Bronchial epithelial cell (primary cell): Measurements from ENCODE around the gene YIPF2. TPM values are rescaled to one million over a fixed set of nuclear protein-coding genes. Genes with fewer than 3 reads are reported as not detected.

Experiments used
- DNase-seq: peaks from one replicate; pipeline ENCODE4 v3.0.0-alpha.2; 2010; ENCODE audit warnings: low read depth
- FAIRE-seq: peaks from 2 replicates; lab custom pipeline; 2011; peaks lifted over from hg19 to GRCh38; lab: Jason Lieb, UNC
- H3K27me3 ChIP-seq: 2 replicates; pipeline ENCODE4 v1.5.1; 2011; ENCODE audit warnings: low read length; ENCODE audit not compliant: control insufficient read depth, insufficient read depth
- H3K36me3 ChIP-seq: 2 replicates; pipeline ENCODE4 v1.5.1; 2011; ENCODE audit warnings: low read length; ENCODE audit not compliant: control insufficient read depth, insufficient read depth
- H3K4me3 ChIP-seq: 2 replicates; pipeline ENCODE4 v1.5.1; 2011; ENCODE audit warnings: mild to moderate bottlenecking, low read depth, low read length, control low read depth
- total RNA-seq: library from RNA; depleted of rRNA; stranded (reverse); fragments of >200 nt; gene quantifications from 2 replicates; pipeline ENCODE4 v1.2.1, GENCODE V29; 2014
- TF ChIP-seq, protein P1 (sequence below): IDR thresholded peaks from 2 replicates; pipeline ENCODE4 v1.5.1; 2011; ENCODE audit warnings: mild to moderate bottlenecking, moderate library complexity, low read length, control low read depth, inconsistent platforms; ENCODE audit not compliant: insufficient read depth, severe bottlenecking

Gene YIPF2
- total RNA-seq, 1 donor from 2014 or later, result 144 TPM

- Histone ChIP-seq H3K36me3 (no peaks in the 10 kb centered on the region), H3K27me3 (no peaks in the 10 kb centered on the region), H3K4me3 (no peak overlapping the region)
- no peak for FAIRE-seq
- TF ChIP-seq, protein P1, sequence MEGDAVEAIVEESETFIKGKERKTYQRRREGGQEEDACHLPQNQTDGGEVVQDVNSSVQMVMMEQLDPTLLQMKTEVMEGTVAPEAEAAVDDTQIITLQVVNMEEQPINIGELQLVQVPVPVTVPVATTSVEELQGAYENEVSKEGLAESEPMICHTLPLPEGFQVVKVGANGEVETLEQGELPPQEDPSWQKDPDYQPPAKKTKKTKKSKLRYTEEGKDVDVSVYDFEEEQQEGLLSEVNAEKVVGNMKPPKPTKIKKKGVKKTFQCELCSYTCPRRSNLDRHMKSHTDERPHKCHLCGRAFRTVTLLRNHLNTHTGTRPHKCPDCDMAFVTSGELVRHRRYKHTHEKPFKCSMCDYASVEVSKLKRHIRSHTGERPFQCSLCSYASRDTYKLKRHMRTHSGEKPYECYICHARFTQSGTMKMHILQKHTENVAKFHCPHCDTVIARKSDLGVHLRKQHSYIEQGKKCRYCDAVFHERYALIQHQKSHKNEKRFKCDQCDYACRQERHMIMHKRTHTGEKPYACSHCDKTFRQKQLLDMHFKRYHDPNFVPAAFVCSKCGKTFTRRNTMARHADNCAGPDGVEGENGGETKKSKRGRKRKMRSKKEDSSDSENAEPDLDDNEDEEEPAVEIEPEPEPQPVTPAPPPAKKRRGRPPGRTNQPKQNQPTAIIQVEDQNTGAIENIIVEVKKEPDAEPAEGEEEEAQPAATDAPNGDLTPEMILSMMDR, result no peak
- DNase-seq, result no peak
Measured at GRCh38 chr19:10888421-10888866, 40.0 kb downstream of the YIPF2 start.

DNA sequence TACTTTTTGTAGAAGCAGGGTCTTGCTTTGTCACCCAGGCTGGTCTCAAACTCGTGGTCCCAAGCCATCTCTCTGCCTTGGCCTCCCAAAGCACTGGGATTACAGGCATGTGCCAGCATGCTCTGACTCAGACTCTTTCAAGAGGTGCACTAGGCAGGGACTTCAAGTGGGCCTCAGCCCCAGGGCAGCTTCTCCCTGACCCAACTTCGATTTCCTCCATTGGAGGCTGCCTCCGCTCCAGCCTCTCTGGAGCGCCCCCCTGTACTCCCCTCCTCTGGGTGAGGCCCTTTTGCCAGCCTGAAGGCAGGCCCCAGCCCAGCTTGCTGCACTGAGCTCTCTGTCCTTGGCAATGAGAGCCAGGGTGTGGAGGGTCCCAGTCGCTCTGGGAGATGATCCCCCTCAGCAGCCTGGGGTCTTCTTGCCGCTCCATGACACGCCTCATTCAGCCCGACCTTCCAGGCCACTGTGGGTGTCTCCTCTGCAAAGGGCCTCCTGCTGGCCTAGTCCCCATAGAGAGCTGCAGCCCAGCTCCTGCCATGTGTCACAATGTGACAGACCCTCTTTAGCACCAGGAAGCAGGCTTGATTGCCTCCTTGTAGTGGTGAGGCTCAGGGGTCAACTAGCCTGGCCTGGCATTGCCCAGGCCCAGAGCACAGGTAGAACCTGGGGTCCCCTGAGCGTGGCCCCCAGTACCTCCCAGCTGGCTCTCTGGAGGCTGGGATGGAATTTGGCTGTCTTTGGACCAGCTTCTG is 40.6 kb downstream of the YIPF2 start:
- DNase-seq (peak; percentile 33), FAIRE-seq (no peak)
- peaks cover 2% of the 10 kb centered on the region for H3K36me3 ChIP-seq
- H3K4me3 ChIP-seq, result no peak overlapping the region
- H3K27me3 ChIP-seq, result no peaks in the 10 kb centered on the region
- TF ChIP-seq, protein P1, result no peak

GRCh38 chr19:10885201-10886169 is 43.0 kb downstream of the YIPF2 start:
- Histone ChIP-seq H3K4me3 (no peak overlapping the region), H3K27me3 (no peaks in the 10 kb centered on the region), H3K36me3 (peaks cover 3% of the 10 kb centered on the region)
- TF ChIP-seq, protein P1, result no peak
- FAIRE-seq, result no peak
- DNase-seq, result no peak

DNA sequence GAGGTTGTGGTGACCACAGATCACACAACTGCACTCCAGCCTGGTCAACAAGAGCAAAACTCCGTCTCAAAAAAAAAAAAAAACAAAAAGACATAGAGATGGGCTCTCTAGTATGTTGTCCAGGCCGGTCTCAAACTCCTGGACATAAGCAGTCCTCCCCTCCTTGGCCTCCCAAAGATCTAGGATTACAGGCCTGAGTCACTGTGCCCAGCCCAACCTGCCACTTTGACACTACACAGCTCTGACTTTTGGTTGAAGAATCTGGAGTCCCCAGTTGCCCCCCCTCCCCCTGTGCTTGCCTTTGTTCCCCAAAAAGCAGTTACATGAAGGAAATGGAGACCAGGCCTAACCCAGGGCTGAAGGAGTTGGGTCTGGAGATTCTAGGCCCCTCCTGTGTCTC is 44.2 kb downstream of the YIPF2 start:
- Histone ChIP-seq H3K4me3 (no peak overlapping the region), H3K36me3 (peaks cover 5% of the 10 kb centered on the region), H3K27me3 (no peaks in the 10 kb centered on the region)
- DNase-seq, result peak; percentile 47
- no peak for FAIRE-seq
- TF ChIP-seq, protein P1, result no peak

DNA sequence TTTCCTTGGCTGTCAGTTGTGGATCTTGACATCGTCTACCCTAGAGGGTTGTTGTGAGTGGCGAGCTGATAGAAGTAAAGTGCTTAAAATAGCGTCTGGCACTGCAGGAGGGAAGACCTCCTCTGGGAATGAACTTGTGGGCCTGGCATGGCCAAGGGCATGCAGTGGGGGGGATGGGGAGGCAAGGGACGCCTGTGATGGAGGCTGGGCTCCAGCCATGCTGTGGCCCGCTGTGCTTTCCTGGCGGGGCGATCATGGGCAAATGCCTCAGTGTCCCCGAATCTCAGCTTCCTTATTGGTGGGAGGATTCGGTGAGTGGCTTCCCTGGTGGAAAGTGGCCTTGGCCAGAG is 46.4 kb downstream of the YIPF2 start:
- Histone ChIP-seq H3K36me3 (peaks cover 5% of the 10 kb centered on the region), H3K4me3 (no peak overlapping the region), H3K27me3 (no peaks in the 10 kb centered on the region)
- TF ChIP-seq, protein P1, result no peak
- DNase-seq, result no peak
- FAIRE-seq, result no peak
